ENCODE measurements around the gene ELN. TPM values are rescaled to one million over a fixed set of nuclear protein-coding genes. Genes with fewer than 3 reads are reported as not detected.

ELN gene
- total and polyA plus RNA-seq, 2 donors (not counting 3 experiments of a cell fraction or from before 2014, with no cell fraction given): 1.7 to 2.6 TPM

GRCh38 chr7:74001150-74001494 lies 26.9 kb upstream of the ELN start:
- no peak overlapping the region for H3K27ac ChIP-seq (ENCODE audit: insufficient read depth, low read depth, low read length)
- FAIRE-seq (no peak), DNase-seq (ENCODE audit: low read depth, low spot score) (no peak)
- TF ChIP-seq EZH2 (IDR thresholded peaks at IDR 0.05; ENCODE audit: borderline replicate concordance, low read depth, low read length, severe bottlenecking) (no peak), MYC (IDR thresholded peaks at IDR 0.05; ENCODE audit: low read depth, low read length) (no peak), JUN (IDR thresholded peaks at IDR 0.05; ENCODE audit: borderline replicate concordance, insufficient read depth, insufficient read length, low read depth) (no peak), MAX (IDR thresholded peaks at IDR 0.05; ENCODE audit: insufficient read depth, insufficient read length) (no peak), GATA2 (IDR thresholded peaks at IDR 0.05; ENCODE audit: insufficient read depth, insufficient read length, low read depth, low read length) (no peak), CTCF (IDR thresholded peaks at IDR 0.05; ENCODE audit: extremely low read depth in 1 of 2, insufficient read depth in 1 of 2, low read depth in 1 of 2, low read length in 2 of 2) (no peak), POLR2A (IDR thresholded peaks at IDR 0.05; ENCODE audit: low read depth, low read length) (no peak), FOS (IDR thresholded peaks at IDR 0.05; ENCODE audit: borderline replicate concordance, insufficient read depth, low read length) (no peak), POLR2AphosphoS5 (IDR thresholded peaks at IDR 0.05; ENCODE audit: insufficient read depth, low read depth, low read length) (no peak)
- ChIA-PET POLR2A (no interaction called here), CTCF (interaction anchor here (6.5 kb wide), 1 partner anchor 24 kb away, joined by 37 read pairs; no protein-coding TSS in a partner anchor)
- H2AFZ ChIP-seq (ENCODE audit: low read depth, low read length): peak overlapping the region; percentile 12
- no peak overlapping the region for H3K4me2 ChIP-seq (ENCODE audit: insufficient read depth, low read length)
- no peaks in the 10 kb centered on the region for H3K9me1 ChIP-seq (replicated peaks; ENCODE audit: control insufficient read depth, extremely low read depth, insufficient read depth, low read length)
- H4K20me1 ChIP-seq (replicated peaks; ENCODE audit: control insufficient read depth, extremely low read depth, insufficient read depth, low read length): no peaks in the 10 kb centered on the region
- H3K4me1 ChIP-seq (ENCODE audit: control insufficient read depth, extremely low read depth, insufficient read depth, low read length): peaks cover 21% of the 10 kb centered on the region
- no TSS peak for BruUV-seq (replicated peaks)
- no peaks in the 10 kb centered on the region for H3K36me3 ChIP-seq (ENCODE audit: control insufficient read depth in 2 of 2, extremely low read depth in 1 of 2, insufficient read depth in 2 of 2, low read length in 2 of 2)
- dilution Hi-C loops (cut with MboI; ENCODE audit: extremely low pct_ligation_motif_present, low sequenced_read_pairs) (no loop called here), intact Hi-C loops (cut with micrococcal nuclease) (no loop called here)
- H3K9ac ChIP-seq (replicated peaks; ENCODE audit: extremely low read depth, insufficient read depth, low read length): no peak overlapping the region
- H3K27me3 ChIP-seq (ENCODE audit: control insufficient read depth in 2 of 2, insufficient read depth in 2 of 2, low read length in 2 of 2): no peaks in the 10 kb centered on the region
- no peaks in the 10 kb centered on the region for H3K79me2 ChIP-seq (ENCODE audit: control insufficient read depth, insufficient read depth, low read length)
- no peaks in the 10 kb centered on the region for H3K9me3 ChIP-seq (replicated peaks; ENCODE audit: control insufficient read depth, insufficient read depth, low read length)
- H3K4me3 ChIP-seq (replicated peaks in 1 of 3; ENCODE audit: insufficient read depth in 1 of 3, low read depth in 1 of 3, low read length in 3 of 3): no peak overlapping the region

All from endothelial cell of umbilical vein (primary cell).